HG02973 (cell line): ENCODE measurements around the gene GPR148.

ENCODE experiments used
- ATAC-seq: cut with Tn5 transposase; IDR thresholded peaks from one replicate; pipeline ENCODE4 v1.9.1; 2021; ENCODE audit warnings: moderate library complexity; ENCODE audit not compliant: unreplicated experiment

GPR148 gene

GRCh38 chr2:130768191-130768855 is 39.5 kb downstream of the GPR148 start:
- ATAC-seq: no peak

- ATAC-seq: no peak
Observed at GRCh38 chr2:130769343-130769907, 40.6 kb downstream of the GPR148 start.

GRCh38 chr2:130776550-130776949 is 47.7 kb downstream of the GPR148 start:
- no peak for ATAC-seq

- ATAC-seq: no peak
Observed at GRCh38 chr2:130778781-130779180, 49.9 kb downstream of the GPR148 start.
